GM12801 (cell line): Measurements from ENCODE around the gene CSF1.

Experiments
- CTCF ChIP-seq: IDR thresholded peaks from one replicate; pipeline ENCODE4 v1.5.1; 2011; ENCODE audit warnings: control low read depth; ENCODE audit not compliant: insufficient read length; ENCODE audit errors: extremely low read depth

Gene CSF1

GRCh38 chr1:109886827-109887226 is 23.8 kb upstream of the CSF1 start:
- no peak for TF ChIP-seq CTCF

GRCh38 chr1:109887271-109887670 is 23.4 kb upstream of the CSF1 start:
- no peak for TF ChIP-seq CTCF

- TF ChIP-seq CTCF: no peak
These were observed 22.8 kb upstream of the CSF1 start for GRCh38 chr1:109887884-109888283.

- TF ChIP-seq CTCF: no peak
These were observed 21.6 kb upstream of the CSF1 start for GRCh38 chr1:109889094-109889493.

- TF ChIP-seq CTCF: no peak
These were observed 20.3 kb upstream of the CSF1 start for GRCh38 chr1:109890115-109890953.

- TF ChIP-seq CTCF: no peak
These were observed 18.7 kb upstream of the CSF1 start for GRCh38 chr1:109891930-109892329.

- no peak for TF ChIP-seq CTCF
These were observed 17.9 kb upstream of the CSF1 start for GRCh38 chr1:109892561-109893368.
